Gastrocnemius medialis (tissue), 4 donors: Measurements from ENCODE around the gene ABCF3. TPM values are rescaled to one million over a fixed set of nuclear protein-coding genes. Genes with fewer than 3 reads are reported as not detected.
A peak's percentile ranks its signal among the peaks of the same experiment; 100 is the strongest.
"Not testable (repeated sequence)": the region's sequence is repeated elsewhere in the genome, so short reads cannot be mapped to it uniquely, and the experiment has no call there.

Source experiments
- ATAC-seq, 2 donors: fragments of 150-250 bp; one replicate each; pipeline ENCODE4 v1.9.1; 2016
- DNase-seq, 2 donors: peaks; one replicate each; pipeline ENCODE4 v3.0.0-alpha.2; 2019
- H3K27ac ChIP-seq, 4 donors: fragments of 200-600 bp; sonication (generic); 1 replicate in 1 of 4; 2 replicates in 3 of 4; pipeline ENCODE4 v1.5.1; 2016 to 2018; ENCODE audit warnings: mild to moderate bottlenecking in 2 of 4, moderate library complexity in 1 of 4
- H3K27me3 ChIP-seq, 3 donors: fragments of 200-600 bp; sonication (generic) in 2 of 3; 1 replicate in 1 of 3; 2 replicates in 2 of 3; pipeline versions ENCODE4 v1.5.1 to v1.6.0; 2016 to 2019; ENCODE audit warnings: mild to moderate bottlenecking in 1 of 3, moderate library complexity in 1 of 3
- H3K36me3 ChIP-seq, 2 donors: fragments of 200-600 bp; sonication (generic) in 1 of 2; one replicate each; pipeline ENCODE4 v1.5.1; 2017 to 2018
- H3K4me1 ChIP-seq, 2 donors: fragments of 200-600 bp; sonication (generic) in 1 of 2; one replicate each; pipeline ENCODE4 v1.5.1; 2016 to 2017; ENCODE audit warnings: mild to moderate bottlenecking in 2 of 2
- H3K4me3 ChIP-seq, 4 donors: fragments of 200-600 bp; sonication (generic) in 3 of 4; 1 replicate in 1 of 4; 2 replicates in 3 of 4; pipeline ENCODE4 v1.5.1; 2016 to 2019; ENCODE audit warnings: mild to moderate bottlenecking in 2 of 4
- H3K9me3 ChIP-seq, 3 donors: fragments of 200-600 bp; sonication (generic) in 2 of 3; 1 replicate in 1 of 3; 2 replicates in 2 of 3; pipeline ENCODE4 v1.5.1; 2016 to 2019
- CTCF ChIP-seq, 5 experiments: fragments of 450-650 bp in 3 of 5; fragments of 200-600 bp in 2 of 5; sonication (generic) in 2 of 5; IDR thresholded peaks in 4 of 5; conservative IDR thresholded peaks in 1 of 5; 1 replicate in 4 of 5; 2 replicates in 1 of 5; pipeline ENCODE4 v1.5.1; 2016 to 2019; ENCODE audit warnings: antibody characterized with exemption in 5 of 5, mild to moderate bottlenecking in 3 of 5, moderate library complexity in 3 of 5
- POLR2A ChIP-seq, 2 donors: fragments of 450-650 bp; IDR thresholded peaks; one replicate each; pipeline ENCODE4 v1.6.1; 2017; ENCODE audit warnings: antibody characterized with exemption in 2 of 2, mild to moderate bottlenecking in 2 of 2, moderate library complexity in 2 of 2
- in situ Hi-C, 4 donors: fragments of 200-750 bp; cut with MboI; loops; one replicate each; pipeline versions ENCODE4 v1.15.0 to v1.8.0; 2017; ENCODE audit warnings: low sequenced_read_pairs in 4 of 4
- intact Hi-C: fragments of 100-400 bp; cut with DNase I; formaldehyde crosslinking; loops from one replicate; pipeline ENCODE4 v1.15.1; 2023; ENCODE audit warnings: low total_unique reads
- total RNA-seq, 4 donors: library from RNA; depleted of rRNA; stranded (reverse); fragments of >200 nt; gene quantifications; one replicate each; pipeline versions ENCODE4 v1.1.0 to v1.2.3, GENCODE V29; 2016

The ABCF3 gene
- total RNA-seq, 4 donors from 2014 or later = 52.6 to 96.4 (median 63.2) TPM

GRCh38 chr3:184156522-184156955 lies 29.5 kb upstream of the ABCF3 start:
- intact Hi-C loops (loop anchor here (5.0 kb wide), 3 partner anchors 91 to 519 kb away; partner anchors contain the start of genes ALG3, EEF1AKMT4, KLHL24 and PSMD2), in situ Hi-C loops (no loop called here)
- H3K9me3 ChIP-seq = no peaks in the 10 kb centered on the region
- TF ChIP-seq POLR2A (IDR thresholded peaks at IDR 0.05) (no peak), CTCF (IDR thresholded peaks at IDR 0.05 in 4 of 5, conservative IDR thresholded peaks at IDR 0.05 in 1 of 5) (no peak)
- peak in 1 of 2 donors; percentile 17 for ATAC-seq
- peak overlapping the region; percentile 83 to 99 (median 94) for H3K4me3 ChIP-seq
- H3K27me3 ChIP-seq = no peaks in the 10 kb centered on the region
- H3K36me3 ChIP-seq = no peaks in the 10 kb centered on the region
- DNase-seq = no peak
- H3K4me1 ChIP-seq = peaks cover 55 to 68% of the 10 kb centered on the region in 2 donors
- peak overlapping the region; percentile 89 to 97 (median 94) for H3K27ac ChIP-seq

- ATAC-seq (no peak), DNase-seq (no peak)
- Histone ChIP-seq H3K9me3 (no peaks in the 10 kb centered on the region), H3K27ac (peak overlapping the region; percentile 89 to 97 (median 94)), H3K27me3 (no peaks in the 10 kb centered on the region), H3K36me3 (no peaks in the 10 kb centered on the region), H3K4me3 (peak overlapping the region; percentile 83 to 99 (median 94)), H3K4me1 (peaks cover 62 to 75% of the 10 kb centered on the region in 2 donors)
- TF ChIP-seq POLR2A (IDR thresholded peaks at IDR 0.05) (no peak), CTCF (IDR thresholded peaks at IDR 0.05 in 4 of 5, conservative IDR thresholded peaks at IDR 0.05 in 1 of 5) (no peak)
- intact Hi-C loops (loop anchor here (5.0 kb wide), 3 partner anchors 90 to 520 kb away; partner anchors contain the start of genes ALG3, EEF1AKMT4, KLHL24 and PSMD2), in situ Hi-C loops (no loop called here)
Observed at GRCh38 chr3:184157206-184157605, 28.8 kb upstream of the ABCF3 start.

- H3K27ac ChIP-seq = peak overlapping the region; percentile 89 to 97 (median 94)
- peaks cover 0 to under 1% of the 10 kb centered on the region in 2 donors for H3K36me3 ChIP-seq
- H3K4me3 ChIP-seq = no peak overlapping the region
- in situ Hi-C loops = no loop called here
- H3K4me1 ChIP-seq = peaks cover 61 to 85% of the 10 kb centered on the region in 2 donors
- TF ChIP-seq CTCF (IDR thresholded peaks at IDR 0.05 in 4 of 5, conservative IDR thresholded peaks at IDR 0.05 in 1 of 5) (no peak), POLR2A (IDR thresholded peaks at IDR 0.05) (no peak)
- intact Hi-C loops = loop anchor here (5.0 kb wide), 3 partner anchors 89 to 521 kb away; partner anchors contain the start of genes ALG3, EEF1AKMT4, KLHL24 and PSMD2
- DNase-seq (no peak), ATAC-seq (no peak)
- H3K9me3 ChIP-seq = no peaks in the 10 kb centered on the region
- no peaks in the 10 kb centered on the region for H3K27me3 ChIP-seq
Observed at GRCh38 chr3:184158404-184158803, 27.6 kb upstream of the ABCF3 start.

GRCh38 chr3:184160456-184160855 lies 25.5 kb upstream of the ABCF3 start:
- intact Hi-C loops = no loop called here
- Histone ChIP-seq H3K27ac (peak overlapping the region; percentile 54 to 97 (median 82)), H3K4me3 (peak overlapping the region in 1 of 4 donors; percentile 24), H3K36me3 (peaks cover 0 to 21% of the 10 kb centered on the region in 2 donors), H3K27me3 (no peaks in the 10 kb centered on the region), H3K4me1 (peaks cover 47 to 72% of the 10 kb centered on the region in 2 donors), H3K9me3 (no peaks in the 10 kb centered on the region)
- TF ChIP-seq CTCF (IDR thresholded peaks at IDR 0.05 in 4 of 5, conservative IDR thresholded peaks at IDR 0.05 in 1 of 5) (no peak), POLR2A (IDR thresholded peaks at IDR 0.05) (no peak)
- in situ Hi-C loops = no loop called here
- no peak for DNase-seq
- no peak for ATAC-seq

- H3K4me3 ChIP-seq, H3K27me3 ChIP-seq, in situ Hi-C loops, intact Hi-C loops, H3K9me3 ChIP-seq, ATAC-seq, DNase-seq: not testable (repeated sequence)
- Histone ChIP-seq H3K36me3 (peaks cover 0 to 43% of the 10 kb centered on the region in 2 donors), H3K4me1 (peaks cover 37 to 57% of the 10 kb centered on the region in 2 donors), H3K27ac (peak overlapping the region in 1 of 4 donors; percentile 97)
Observed at GRCh38 chr3:184162571-184163070, 23.4 kb upstream of the ABCF3 start.
